IMR-90 (cell line): ENCODE data around the gene MLANA. TPM values are rescaled to one million over a fixed set of nuclear protein-coding genes. Genes with fewer than 3 reads are reported as not detected.

Source experiments
- ATAC-seq: fragments of 200-7000 bp; cut with Tn5 transposase; 2 replicates; pipeline ENCODE4 v1.9.1; 2020; ENCODE audit warnings: low read depth, mild to moderate bottlenecking, moderate library complexity
- BruUV-seq: library from RNA; stranded (reverse); fragments of 400-500 nt; replicated peaks from 2 replicates; lab custom pipeline; 2021; lab: Mats Ljungman, UMichigan
- CTCF ChIA-PET: fragments of 300-600 bp; formaldehyde crosslinking; extraction: SDS; loops from one replicate; lab custom pipeline; 2021; ENCODE audit warnings: antibody characterized with exemption; lab: Yijun Ruan, JAX
- POLR2A ChIA-PET: fragments of 300-600 bp; sonication (Branson Sonifier 250); formaldehyde crosslinking; loops from one replicate; lab custom pipeline; 2022; ENCODE audit warnings: antibody characterized with exemption; ENCODE audit not compliant: unreplicated experiment; lab: Charles Lee
- DNase-seq: peaks from one replicate; pipeline ENCODE4 v3.0.0; 2013
- H2AFZ ChIP-seq: replicated peaks from 2 replicates; pipeline ENCODE3; 2013; ENCODE audit warnings: low read length, mild to moderate bottlenecking; ENCODE audit not compliant: poor library complexity
- H2AK5ac ChIP-seq: 2 replicates; pipeline ENCODE4 v1.6.1; 2013; ENCODE audit warnings: low read depth, low read length, inconsistent platforms
- H2AK9ac ChIP-seq: replicated peaks from 2 replicates; pipeline ENCODE3; 2013; ENCODE audit warnings: mild to moderate bottlenecking, low read depth, low read length, moderate library complexity; ENCODE audit not compliant: poor library complexity
- H2BK120ac ChIP-seq: 2 replicates; pipeline ENCODE4 v1.6.1; 2013; ENCODE audit warnings: low read depth, low read length, inconsistent platforms
- H2BK15ac ChIP-seq: 3 replicates; pipeline ENCODE4 v1.6.1; 2013; ENCODE audit warnings: low read depth, low read length, inconsistent platforms
- H2BK20ac ChIP-seq: 2 replicates; pipeline ENCODE4 v1.6.1; 2013; ENCODE audit warnings: low read depth, mild to moderate bottlenecking, inconsistent platforms, low read length, moderate library complexity
- H2BK5ac ChIP-seq: 2 replicates; pipeline ENCODE4 v1.6.1; 2013; ENCODE audit warnings: mild to moderate bottlenecking, low read depth, low read length, inconsistent platforms; ENCODE audit not compliant: poor library complexity, severe bottlenecking
- H3K14ac ChIP-seq: replicated peaks from 2 replicates; pipeline ENCODE4 v1.6.1; 2013; ENCODE audit warnings: low read depth, low read length, inconsistent platforms
- H3K18ac ChIP-seq: 2 replicates; pipeline ENCODE4 v1.6.1; 2013; ENCODE audit warnings: low read depth, low read length, control low read depth
- H3K23ac ChIP-seq: 2 replicates; pipeline ENCODE4 v1.6.1; 2013; ENCODE audit warnings: low read depth, low read length, inconsistent platforms
- H3K27ac ChIP-seq: 2 replicates; pipeline ENCODE4 v1.5.1; 2013; ENCODE audit warnings: mild to moderate bottlenecking, control low read depth, low read length; ENCODE audit not compliant: insufficient read depth
- H3K27me3 ChIP-seq: 2 replicates; pipeline ENCODE4 v1.6.1; 2013; ENCODE audit warnings: low read length; ENCODE audit not compliant: control insufficient read depth, insufficient read depth
- H3K36me3 ChIP-seq: 2 replicates; pipeline ENCODE4 v1.6.1; 2013; ENCODE audit warnings: low read length, mixed read lengths; ENCODE audit not compliant: control insufficient read depth, insufficient read depth
- H3K4ac ChIP-seq: 2 replicates; pipeline ENCODE4 v1.6.1; 2013; ENCODE audit warnings: low read depth, low read length, inconsistent platforms
- H3K4me1 ChIP-seq: 2 replicates; pipeline ENCODE4 v1.6.1; 2013; ENCODE audit warnings: low read length, mixed read lengths; ENCODE audit not compliant: control insufficient read depth, insufficient read depth
- H3K4me2 ChIP-seq: 2 replicates; pipeline ENCODE4 v1.6.1; 2013; ENCODE audit warnings: low read depth, mild to moderate bottlenecking, control low read depth, low read length, moderate library complexity
- H3K4me3 ChIP-seq: 2 replicates; pipeline ENCODE4 v1.5.1; 2013; ENCODE audit warnings: low read depth, mild to moderate bottlenecking, control low read depth, low read length, moderate library complexity; ENCODE audit not compliant: insufficient read depth
- H3K56ac ChIP-seq: 2 replicates; pipeline ENCODE4 v1.6.1; 2013; ENCODE audit warnings: low read length, inconsistent platforms; ENCODE audit not compliant: insufficient read depth; ENCODE audit errors: extremely low read depth
- H3K79me1 ChIP-seq, 2 experiments: 2 replicates each; pipeline ENCODE4 v1.6.1; 2013; ENCODE audit warnings: low read length in 2 of 2, inconsistent platforms in 1 of 2, low read depth in 1 of 2
- H3K9ac ChIP-seq: 2 replicates; pipeline ENCODE4 v1.6.1; 2013; ENCODE audit warnings: low read depth, low read length, control low read depth
- H3K9me1 ChIP-seq: 2 replicates; pipeline ENCODE4 v1.6.1; 2013; ENCODE audit warnings: low read length, inconsistent platforms; ENCODE audit not compliant: insufficient read depth
- H3K9me3 ChIP-seq: 2 replicates; pipeline ENCODE4 v1.6.1; 2013; ENCODE audit warnings: low read length; ENCODE audit not compliant: control insufficient read depth, insufficient read depth
- H4K20me1 ChIP-seq: 2 replicates; pipeline ENCODE4 v1.6.1; 2013; ENCODE audit warnings: low read length, inconsistent platforms; ENCODE audit not compliant: insufficient read depth
- H4K5ac ChIP-seq: 2 replicates; pipeline ENCODE4 v1.6.1; 2013; ENCODE audit warnings: mild to moderate bottlenecking, low read depth, low read length, control low read depth
- H4K8ac ChIP-seq, 2 experiments: 2 replicates each; pipeline ENCODE4 v1.6.1; 2013; ENCODE audit warnings: low read depth in 2 of 2, low read length in 2 of 2, control low read depth in 1 of 2, inconsistent platforms in 1 of 2
- H4K91ac ChIP-seq: 2 replicates; pipeline ENCODE4 v1.6.1; 2013; ENCODE audit warnings: low read depth, low read length, inconsistent platforms; ENCODE audit not compliant: insufficient read depth
- BHLHE40 ChIP-seq: fragments of 150-350 bp; IDR thresholded peaks from 2 replicates; pipeline ENCODE4 v1.6.1; 2016; ENCODE audit warnings: mild to moderate bottlenecking, low read depth, low read length
- CEBPB ChIP-seq: IDR thresholded peaks from 2 replicates; pipeline ENCODE4 v1.6.1; 2012; ENCODE audit warnings: low read depth, low read length, improper control_type of control experiment
- CHD1 ChIP-seq: IDR thresholded peaks from 2 replicates; pipeline ENCODE4 v1.6.1; 2012; ENCODE audit warnings: low read depth, low read length, improper control_type of control experiment
- CTCF ChIP-seq: conservative IDR thresholded peaks from 2 replicates; pipeline ENCODE4 v1.5.1; 2012; ENCODE audit warnings: mild to moderate bottlenecking, low read depth, low read length, improper control_type of control experiment
- ELK1 ChIP-seq: fragments of 150-350 bp; IDR thresholded peaks from 2 replicates; pipeline ENCODE4 v1.6.1; 2016; ENCODE audit warnings: low read depth, mild to moderate bottlenecking, low read length, moderate library complexity, borderline replicate concordance
- MAFK ChIP-seq: IDR thresholded peaks from 2 replicates; pipeline ENCODE4 v1.6.1; 2012; ENCODE audit warnings: low read depth, low read length, improper control_type of control experiment
- MAZ ChIP-seq: IDR thresholded peaks from 2 replicates; pipeline ENCODE4 v1.6.1; 2012; ENCODE audit warnings: low read depth, mild to moderate bottlenecking, low read length, improper control_type of control experiment, moderate library complexity, borderline replicate concordance
- MXI1 ChIP-seq: IDR thresholded peaks from 2 replicates; pipeline ENCODE4 v1.6.1; 2012; ENCODE audit warnings: low read depth, mild to moderate bottlenecking, low read length, moderate library complexity, borderline replicate concordance
- NFE2L2 ChIP-seq: fragments of 150-350 bp; IDR thresholded peaks from 2 replicates; pipeline ENCODE4 v1.6.1; 2016; ENCODE audit warnings: low read depth, mild to moderate bottlenecking, low read length
- POLR2A ChIP-seq: IDR thresholded peaks from 2 replicates; pipeline ENCODE4 v1.6.1; 2012; ENCODE audit warnings: mild to moderate bottlenecking, low read depth, low read length
- RAD21 ChIP-seq: IDR thresholded peaks from 2 replicates; pipeline ENCODE4 v1.6.1; 2012; ENCODE audit warnings: low read length, improper control_type of control experiment
- RCOR1 ChIP-seq: IDR thresholded peaks from 2 replicates; pipeline ENCODE4 v1.6.1; 2012; ENCODE audit warnings: mild to moderate bottlenecking, low read length, improper control_type of control experiment; ENCODE audit not compliant: insufficient replicate concordance
- SMC3 ChIP-seq: fragments of 150-350 bp; IDR thresholded peaks from 2 replicates; pipeline ENCODE4 v1.6.1; 2016; ENCODE audit warnings: low read depth, mild to moderate bottlenecking, antibody characterized with exemption, low read length, moderate library complexity
- USF2 ChIP-seq: fragments of 150-350 bp; IDR thresholded peaks from 2 replicates; pipeline ENCODE4 v1.6.1; 2017; ENCODE audit warnings: mild to moderate bottlenecking, antibody characterized with exemption, low read length, low read depth
- WGBS, 2 experiments: methylation state at CpG; one replicate each; pipeline versions ENCODE4 v1.1.5 to v1.1.7; 2013; ENCODE audit warnings: missing lambda C conversion rate in 2 of 2; ENCODE audit not compliant: insufficient read length in 1 of 2; ENCODE audit errors: extremely low coverage in 2 of 2; 5-methylcytosine and 5-hydroxymethylcytosine counted together
- dilution Hi-C: fragments of 300-500 bp; cut with HindIII; formaldehyde crosslinking; loops from one replicate; pipeline ENCODE4 v1.14.3; 2018; ENCODE audit warnings: low sequenced_read_pairs; ENCODE audit not compliant: unreplicated experiment
- in situ Hi-C: fragments of 300-500 bp; cut with MboI; formaldehyde crosslinking; loops from 3 replicates; pipeline ENCODE4 v1.14.3; 2019; ENCODE audit warnings: low sequenced_read_pairs, inconsistent platforms, mixed read lengths
- intact Hi-C: fragments of 100-400 bp; cut with micrococcal nuclease; formaldehyde crosslinking; loops from 2 replicates; pipeline ENCODE4 v1.10.0; 2022
- polyA plus RNA-seq, 3 experiments: library from polyadenylated mRNA; depleted of rRNA; stranded (reverse); fragments of >200 nt; gene quantifications; 2 replicates each; pipeline ENCODE4 v1.2.3, GENCODE V29; 2012; ENCODE audit warnings: low replicate concordance in 1 of 3
- total RNA-seq: library from RNA; depleted of rRNA; stranded (reverse); fragments of >200 nt; gene quantifications from 2 replicates; pipeline ENCODE4 v1.2.3, GENCODE V29; 2012

The MLANA gene
- total and polyA plus RNA-seq, 2 of the 4 experiments (the other 2 are of a cell fraction) = not detected

DNA sequence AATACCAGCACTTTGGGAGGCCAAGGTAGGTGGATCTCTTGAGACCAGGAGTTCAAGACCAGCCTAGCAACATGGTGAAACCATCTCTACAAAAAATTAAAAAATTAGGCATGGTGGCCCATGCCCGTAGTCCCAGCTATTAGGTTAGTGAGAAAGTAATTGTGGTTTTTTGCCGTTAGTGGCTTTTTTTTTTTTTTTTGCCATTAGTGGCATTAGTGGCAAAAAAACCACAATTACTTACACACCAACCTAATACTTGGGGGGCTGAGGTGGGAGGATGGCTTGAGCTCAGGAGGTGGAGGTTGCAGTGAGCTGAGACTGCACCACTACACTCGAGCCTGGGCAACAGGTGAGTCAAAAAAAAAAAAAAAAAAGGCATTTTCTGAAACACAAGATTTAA is 27.8 kb downstream of the MLANA start:
- Histone ChIP-seq H4K8ac (no peak overlapping the region), H3K9me1 (peaks cover 4% of the 10 kb centered on the region; the same call in 1 of the 2 replicates), H3K4me3 (no peak overlapping the region), H4K20me1 (no peaks in the 10 kb centered on the region), H2BK120ac (no peak overlapping the region), H3K9ac (no peak overlapping the region), H2BK15ac (no peak overlapping the region), H2BK5ac (no peak overlapping the region), H3K9me3 (no peaks in the 10 kb centered on the region), H2AK5ac (no peak overlapping the region), H3K4me2 (no peak overlapping the region), H3K4ac (no peak overlapping the region), H3K36me3 (peaks cover 17% of the 10 kb centered on the region), H3K18ac (no peak overlapping the region), H3K23ac (no peak overlapping the region), H3K14ac (no peak overlapping the region), H3K27me3 (no peaks in the 10 kb centered on the region), H3K56ac (no peak overlapping the region), H4K5ac (no peak overlapping the region), H2BK20ac (no peak overlapping the region), H2AK9ac (no peak overlapping the region), H3K79me1 (no peaks in the 10 kb centered on the region), H2AFZ (no peak overlapping the region), H3K27ac (no peak overlapping the region), H4K91ac (no peak overlapping the region), H3K4me1 (no peaks in the 10 kb centered on the region)
- ChIA-PET POLR2A (no interaction called here), CTCF (no interaction called here)
- WGBS, 2 experiments = no CpG with 5 or more reads among the region's 3 CpGs
- BruUV-seq = no TSS peak
- intact Hi-C loops = no loop called here
- in situ Hi-C loops = no loop called here
- ATAC-seq (no peak), DNase-seq (no peak)
- TF ChIP-seq RCOR1 = no peak
- TF ChIP-seq CHD1 = no peak
- TF ChIP-seq USF2 = no peak
- TF ChIP-seq ELK1 = no peak
- no peak for TF ChIP-seq BHLHE40
- no peak for TF ChIP-seq CTCF
- TF ChIP-seq MAFK = no peak
- no peak for TF ChIP-seq RAD21
- TF ChIP-seq CEBPB = no peak
- TF ChIP-seq MXI1 = no peak
- TF ChIP-seq POLR2A = no peak
- no peak for TF ChIP-seq NFE2L2
- no peak for TF ChIP-seq SMC3
- TF ChIP-seq MAZ = no peak
- dilution Hi-C loops = no loop called here
